HepG2 (cell line): ENCODE data around the gene CIBAR2. TPM values are rescaled to one million over a fixed set of nuclear protein-coding genes. Genes with fewer than 3 reads are reported as not detected.

ENCODE experiments used
- HOMEZ ChIP-seq: IDR thresholded peaks from 2 replicates; pipeline ENCODE4 v1.6.1; 2016; ENCODE audit warnings: low read depth
- POGZ ChIP-seq: sonication (generic); formaldehyde crosslinking; IDR thresholded peaks from 2 replicates; pipeline ENCODE4 v1.4.0; 2020; ENCODE audit warnings: mild to moderate bottlenecking, missing genetic modification reagents
- RBFOX2 ChIP-seq: fragments of 200-400 bp; formaldehyde crosslinking; IDR thresholded peaks from 2 replicates; pipeline ENCODE4 v1.6.1; 2017; ENCODE audit warnings: low read depth, mild to moderate bottlenecking, low read length
- RXRA ChIP-seq: sonication (generic); formaldehyde crosslinking; IDR thresholded peaks from 2 replicates; pipeline ENCODE4 v1.5.1; 2020; ENCODE audit warnings: missing genetic modification reagents
- SIN3A ChIP-seq: IDR thresholded peaks from 2 replicates; pipeline ENCODE4 v1.6.1; 2011; ENCODE audit warnings: low read depth, mild to moderate bottlenecking, control low read depth, low read length, borderline replicate concordance
- TFDP1 ChIP-seq: IDR thresholded peaks from 2 replicates; pipeline ENCODE4 v1.6.1; 2016; ENCODE audit warnings: missing compliant biosample characterization, missing genetic modification reagents, borderline replicate concordance
- TOE1 ChIP-seq: sonication (generic); formaldehyde crosslinking; IDR thresholded peaks from 2 replicates; pipeline ENCODE4 v1.4.0; 2020; ENCODE audit warnings: mild to moderate bottlenecking, missing genetic modification reagents
- ZBTB34 ChIP-seq: sonication (generic); formaldehyde crosslinking; IDR thresholded peaks from 2 replicates; pipeline ENCODE4 v1.8.0; 2022; ENCODE audit warnings: mild to moderate bottlenecking, missing genetic modification reagents
- ZHX1 ChIP-seq: sonication (generic); formaldehyde crosslinking; IDR thresholded peaks from 2 replicates; pipeline ENCODE4 v1.8.1; 2022; ENCODE audit warnings: low read depth, mild to moderate bottlenecking, missing genetic modification reagents
- ZNF207 ChIP-seq: fragments of 450-650 bp; IDR thresholded peaks from 2 replicates; pipeline ENCODE4 v1.6.1; 2016; ENCODE audit warnings: antibody characterized with exemption, borderline replicate concordance
- ZNF318 ChIP-seq: sonication (generic); formaldehyde crosslinking; IDR thresholded peaks from 2 replicates; pipeline ENCODE4 v1.4.0; 2020; ENCODE audit warnings: mild to moderate bottlenecking, missing genetic modification reagents
- ZNF782 ChIP-seq: sonication (generic); formaldehyde crosslinking; IDR thresholded peaks from 2 replicates; pipeline ENCODE4 v1.4.0; 2020; ENCODE audit warnings: missing genetic modification reagents, mild to moderate bottlenecking, borderline replicate concordance
- ZSCAN20 ChIP-seq: sonication (generic); formaldehyde crosslinking; IDR thresholded peaks from 2 replicates; pipeline ENCODE4 v1.4.0; 2020; ENCODE audit warnings: missing genetic modification reagents, mild to moderate bottlenecking, borderline replicate concordance
- polyA plus RNA-seq, 8 experiments: library from polyadenylated mRNA; depleted of rRNA in 3 of 8; stranded (reverse) in 7 of 8; unstranded in 1 of 8; fragments of >200 nt; fragmentation: Illumina TruSeq in 4 of 8; extraction: Trizol in 4 of 8; gene quantifications; 2 replicates each; pipeline versions ENCODE4 v1.2.1 to v1.2.3, GENCODE V29; 2011 to 2016; ENCODE audit warnings: low read depth in 4 of 8, missing spikeins in 1 of 8, mixed read lengths in 1 of 8; ENCODE audit not compliant: insufficient read depth in 1 of 8
- total RNA-seq, 5 experiments: library from RNA; depleted of rRNA; stranded (reverse); fragments of >200 nt; fragmentation: Illumina TruSeq; extraction: Trizol; gene quantifications; 2 replicates each; pipeline ENCODE4 v1.2.3, GENCODE V29; 2016; ENCODE audit warnings: low read depth in 1 of 5

The CIBAR2 gene
- total and polyA plus RNA-seq, 2 of the 13 experiments (the other 11 are each of a cell fraction or from before 2014, with no cell fraction given): not detected

GRCh38 chr16:85055493-85056210, 56.6 kb downstream of the CIBAR2 start (continued):
- 0 out of 2 replicates have a peak, but pooled peaks have one; percentile 54 for TF ChIP-seq ZNF318 (CRISPR knock-in tag)
- TF ChIP-seq ZNF782 (CRISPR knock-in tag): peak; percentile 75; the same call in 1 of the 2 replicates
- TF ChIP-seq RBFOX2: no peak
- no peak for TF ChIP-seq ZSCAN20 (CRISPR knock-in tag)
- no peak for TF ChIP-seq HOMEZ (CRISPR knock-in tag)
- TF ChIP-seq POGZ (CRISPR knock-in tag): no peak
- no peak for TF ChIP-seq TOE1 (CRISPR knock-in tag)
- TF ChIP-seq ZHX1: no peak
- TF ChIP-seq ZBTB34 (CRISPR knock-in tag): no peak
- peak; percentile 80; the same call in 1 of the 2 replicates for TF ChIP-seq TFDP1 (CRISPR knock-in tag)
- peak; percentile 39; the same call in 1 of the 2 replicates for TF ChIP-seq RXRA (CRISPR knock-in tag)
- TF ChIP-seq SIN3A: no peak
- TF ChIP-seq ZNF207: no peak
